ENCODE results near the gene DPRX. TPM values are rescaled to one million over a fixed set of nuclear protein-coding genes. Genes with fewer than 3 reads are reported as not detected.

The DPRX gene
- total and polyA plus RNA-seq, 10 donors, result not detected

DNA sequence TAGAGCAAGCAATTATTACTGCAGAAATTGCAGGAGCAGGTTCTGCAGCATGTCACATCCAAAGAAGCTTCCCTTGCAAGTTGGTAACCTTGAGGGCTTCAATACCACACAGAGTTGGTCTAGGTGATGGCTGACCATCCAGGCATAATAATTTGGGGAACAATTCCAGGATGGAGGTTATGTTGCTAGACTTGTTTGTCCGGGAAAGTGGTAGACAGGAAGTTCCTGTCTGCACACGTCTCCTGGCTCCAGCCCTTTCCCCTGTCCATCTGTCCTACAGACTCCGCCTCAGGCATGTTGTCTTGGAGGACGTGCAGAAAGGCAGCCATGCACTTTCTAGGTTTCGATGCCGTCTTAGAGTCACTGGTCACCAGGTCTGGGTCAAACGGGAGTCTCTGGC lies 26.0 kb downstream of the DPRX start:
- peaks cover 0 to 52% (median 33%) of the 10 kb centered on the region in 8 donors for H3K9me3 ChIP-seq
- no peaks in the 10 kb centered on the region for H3K4me1 ChIP-seq
- no peaks in the 10 kb centered on the region for H3K36me3 ChIP-seq
- DNase-seq, result no peak
- H3K27ac ChIP-seq, result no peak overlapping the region
- no peak overlapping the region for H3K4me3 ChIP-seq
- intact Hi-C loops (cut with DNase I; ENCODE audit: low total_unique reads), result no loop called here
- no peaks in the 10 kb centered on the region for H3K27me3 ChIP-seq (replicated peaks in 1 of 7)
- no peak for TF ChIP-seq POLR2A (IDR thresholded peaks at IDR 0.05)
- no peak for TF ChIP-seq POLR2AphosphoS5 (IDR thresholded peaks at IDR 0.05)
- TF ChIP-seq, protein P1, sequence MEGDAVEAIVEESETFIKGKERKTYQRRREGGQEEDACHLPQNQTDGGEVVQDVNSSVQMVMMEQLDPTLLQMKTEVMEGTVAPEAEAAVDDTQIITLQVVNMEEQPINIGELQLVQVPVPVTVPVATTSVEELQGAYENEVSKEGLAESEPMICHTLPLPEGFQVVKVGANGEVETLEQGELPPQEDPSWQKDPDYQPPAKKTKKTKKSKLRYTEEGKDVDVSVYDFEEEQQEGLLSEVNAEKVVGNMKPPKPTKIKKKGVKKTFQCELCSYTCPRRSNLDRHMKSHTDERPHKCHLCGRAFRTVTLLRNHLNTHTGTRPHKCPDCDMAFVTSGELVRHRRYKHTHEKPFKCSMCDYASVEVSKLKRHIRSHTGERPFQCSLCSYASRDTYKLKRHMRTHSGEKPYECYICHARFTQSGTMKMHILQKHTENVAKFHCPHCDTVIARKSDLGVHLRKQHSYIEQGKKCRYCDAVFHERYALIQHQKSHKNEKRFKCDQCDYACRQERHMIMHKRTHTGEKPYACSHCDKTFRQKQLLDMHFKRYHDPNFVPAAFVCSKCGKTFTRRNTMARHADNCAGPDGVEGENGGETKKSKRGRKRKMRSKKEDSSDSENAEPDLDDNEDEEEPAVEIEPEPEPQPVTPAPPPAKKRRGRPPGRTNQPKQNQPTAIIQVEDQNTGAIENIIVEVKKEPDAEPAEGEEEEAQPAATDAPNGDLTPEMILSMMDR (IDR thresholded peaks at IDR 0.05 in 8 of 11, conservative IDR thresholded peaks at IDR 0.05 in 3 of 11), result no peak
- 66 to 81% (median 78%) methylated on average over 7 of the region's 7 CpGs for WGBS, 5 donors

GRCh38 chr19:53659292-53659691 lies 27.5 kb downstream of the DPRX start:
- H3K27me3 ChIP-seq (replicated peaks in 1 of 7), result no peaks in the 10 kb centered on the region
- H3K9me3 ChIP-seq, result peaks cover 0 to 45% (median 20%) of the 10 kb centered on the region in 8 donors
- no peaks in the 10 kb centered on the region for H3K4me1 ChIP-seq
- 15 to 30% (median 16%) methylated on average over 6 of the region's 6 CpGs for WGBS, 5 donors
- H3K27ac ChIP-seq, result no peak overlapping the region
- TF ChIP-seq, protein P1 (IDR thresholded peaks at IDR 0.05 in 8 of 11, conservative IDR thresholded peaks at IDR 0.05 in 3 of 11), result no peak
- no peak for TF ChIP-seq POLR2A (IDR thresholded peaks at IDR 0.05)
- TF ChIP-seq POLR2AphosphoS5 (IDR thresholded peaks at IDR 0.05), result no peak
- H3K36me3 ChIP-seq, result no peaks in the 10 kb centered on the region
- no peak for DNase-seq
- intact Hi-C loops (cut with DNase I; ENCODE audit: low total_unique reads), result no loop called here
- H3K4me3 ChIP-seq, result no peak overlapping the region

GRCh38 chr19:53660584-53660983 lies 28.8 kb downstream of the DPRX start:
- WGBS, 5 donors, result 79 to 90% (median 86%) methylated on average over 4 of the region's 4 CpGs
- Histone ChIP-seq H3K27ac (no peak overlapping the region), H3K27me3 (replicated peaks in 1 of 7) (peaks cover 0 to 6% (median 0%) of the 10 kb centered on the region in 7 donors), H3K4me3 (no peak overlapping the region), H3K9me3 (peaks cover 0 to 34% (median 8%) of the 10 kb centered on the region in 8 donors), H3K36me3 (no peaks in the 10 kb centered on the region), H3K4me1 (no peaks in the 10 kb centered on the region)
- DNase-seq, result no peak
- intact Hi-C loops (cut with DNase I; ENCODE audit: low total_unique reads), result no loop called here
- TF ChIP-seq, protein P1 (IDR thresholded peaks at IDR 0.05 in 8 of 11, conservative IDR thresholded peaks at IDR 0.05 in 3 of 11), result no peak
- TF ChIP-seq POLR2AphosphoS5 (IDR thresholded peaks at IDR 0.05), result no peak
- TF ChIP-seq POLR2A (IDR thresholded peaks at IDR 0.05), result no peak

GRCh38 chr19:53662209-53662608 lies 30.4 kb downstream of the DPRX start:
- H3K9me3 ChIP-seq, result peaks cover 0 to 21% (median 0%) of the 10 kb centered on the region in 8 donors
- intact Hi-C loops (cut with DNase I; ENCODE audit: low total_unique reads), result no loop called here
- H3K4me3 ChIP-seq, result no peak overlapping the region
- WGBS, 5 donors, result 53 to 77% (median 65%) methylated on average over 5 to 6 of the region's 6 CpGs
- H3K4me1 ChIP-seq, result no peaks in the 10 kb centered on the region
- DNase-seq, result no peak
- peaks cover 0 to 6% (median 0%) of the 10 kb centered on the region in 7 donors for H3K27me3 ChIP-seq (replicated peaks in 1 of 7)
- no peak overlapping the region for H3K27ac ChIP-seq
- no peaks in the 10 kb centered on the region for H3K36me3 ChIP-seq
- TF ChIP-seq, protein P1 (IDR thresholded peaks at IDR 0.05 in 8 of 11, conservative IDR thresholded peaks at IDR 0.05 in 3 of 11), result no peak
- TF ChIP-seq POLR2A (IDR thresholded peaks at IDR 0.05), result no peak
- no peak for TF ChIP-seq POLR2AphosphoS5 (IDR thresholded peaks at IDR 0.05)
